Trophoblast cell (in vitro differentiated cells and primary cell): ENCODE data around the gene SEC61B.

Experiments
- DNase-seq, 2 donors: peaks; one replicate each; pipeline ENCODE4 v3.0.0-alpha.2; 2016
- H2AFZ ChIP-seq: 2 replicates; pipeline ENCODE4 v1.6.1; 2013; ENCODE audit warnings: low read length, moderate library complexity, mild to moderate bottlenecking; ENCODE audit not compliant: insufficient read depth, poor library complexity
- H2AK5ac ChIP-seq: 2 replicates; pipeline ENCODE4 v1.6.1; 2013; ENCODE audit warnings: mild to moderate bottlenecking, low read length
- H2BK120ac ChIP-seq: 2 replicates; pipeline ENCODE4 v1.6.1; 2013; ENCODE audit warnings: low read length, mild to moderate bottlenecking, moderate library complexity; ENCODE audit not compliant: insufficient read depth, poor library complexity
- H2BK12ac ChIP-seq: 2 replicates; pipeline ENCODE4 v1.6.1; 2013; ENCODE audit warnings: mild to moderate bottlenecking, low read length, moderate library complexity
- H2BK5ac ChIP-seq: 2 replicates; pipeline ENCODE4 v1.6.1; 2013; ENCODE audit warnings: low read length, low read depth, moderate library complexity, mild to moderate bottlenecking; ENCODE audit not compliant: poor library complexity
- H3K14ac ChIP-seq: 2 replicates; pipeline ENCODE4 v1.6.1; 2013; ENCODE audit warnings: mild to moderate bottlenecking, low read length
- H3K18ac ChIP-seq: 2 replicates; pipeline ENCODE4 v1.6.1; 2013; ENCODE audit warnings: mild to moderate bottlenecking, low read length
- H3K23ac ChIP-seq: 2 replicates; pipeline ENCODE4 v1.6.1; 2013; ENCODE audit warnings: low read length
- H3K27ac ChIP-seq: 2 replicates; pipeline ENCODE4 v1.5.1; 2013; ENCODE audit warnings: low read depth, mild to moderate bottlenecking, inconsistent platforms, low read length, moderate library complexity
- H3K27me3 ChIP-seq: 2 replicates; pipeline ENCODE4 v1.6.1; 2013; ENCODE audit warnings: inconsistent platforms, mild to moderate bottlenecking, low read length, moderate library complexity; ENCODE audit not compliant: insufficient read depth
- H3K36me3 ChIP-seq, 2 experiments: 1 replicate in 1 of 2; 2 replicates in 1 of 2; pipeline ENCODE4 v1.6.1; 2013; ENCODE audit warnings: low read length in 2 of 2, mild to moderate bottlenecking in 2 of 2, moderate library complexity in 1 of 2; ENCODE audit not compliant: insufficient read depth in 2 of 2, control insufficient read depth in 1 of 2
- H3K4ac ChIP-seq: 2 replicates; pipeline ENCODE4 v1.6.1; 2013; ENCODE audit warnings: low read depth, mild to moderate bottlenecking, low read length, moderate library complexity
- H3K4me1 ChIP-seq, 2 experiments: 1 replicate in 1 of 2; 2 replicates in 1 of 2; pipeline ENCODE4 v1.6.1; 2013; ENCODE audit warnings: low read length in 2 of 2, mild to moderate bottlenecking in 2 of 2, moderate library complexity in 1 of 2; ENCODE audit not compliant: insufficient read depth in 2 of 2, control insufficient read depth in 1 of 2
- H3K4me2 ChIP-seq: 2 replicates; pipeline ENCODE4 v1.6.1; 2013; ENCODE audit warnings: inconsistent platforms, mild to moderate bottlenecking, low read length, moderate library complexity
- H3K4me3 ChIP-seq: 2 replicates; pipeline ENCODE4 v1.5.1; 2013; ENCODE audit warnings: mild to moderate bottlenecking, low read depth, low read length, inconsistent platforms
- H3K79me1 ChIP-seq: one replicate; pipeline ENCODE4 v1.6.1; 2013; ENCODE audit warnings: low read length
- H3K79me2 ChIP-seq: 2 replicates; pipeline ENCODE4 v1.6.1; 2013; ENCODE audit warnings: low read length, mild to moderate bottlenecking; ENCODE audit not compliant: control insufficient read depth, insufficient read depth, poor library complexity
- H3K9ac ChIP-seq: 2 replicates; pipeline ENCODE4 v1.6.1; 2013; ENCODE audit warnings: mild to moderate bottlenecking, low read length
- H3K9me3 ChIP-seq: 2 replicates; pipeline ENCODE4 v1.6.1; 2013; ENCODE audit warnings: low read depth, mild to moderate bottlenecking, control low read depth, inconsistent platforms, low read length; ENCODE audit not compliant: insufficient read depth
- H4K12ac ChIP-seq: 2 replicates; pipeline ENCODE4 v1.6.1; 2013; ENCODE audit warnings: low read depth, mild to moderate bottlenecking, low read length, moderate library complexity
- H4K8ac ChIP-seq: 2 replicates; pipeline ENCODE4 v1.6.1; 2013; ENCODE audit warnings: low read depth, mild to moderate bottlenecking, low read length, moderate library complexity
- H4K91ac ChIP-seq: one replicate; pipeline ENCODE4 v1.6.1; 2013; ENCODE audit warnings: low read depth, mild to moderate bottlenecking, low read length, moderate library complexity
- WGBS: extraction: QIAGEN DNeasy Blood & Tissue Kit; methylation state at CpG from one replicate; pipeline ENCODE4 v1.1.7; 2013; ENCODE audit warnings: missing lambda C conversion rate; ENCODE audit not compliant: insufficient read length, insufficient coverage; ENCODE audit errors: extremely low coverage; 5-methylcytosine and 5-hydroxymethylcytosine counted together

Gene SEC61B

GRCh38 chr9:99187311-99187710 lies 34.8 kb upstream of the SEC61B start:
- Histone ChIP-seq H3K14ac (no peak overlapping the region), H4K12ac (no peak overlapping the region), H2AFZ (no peak overlapping the region), H3K4me1 (no peaks in the 10 kb centered on the region), H2AK5ac (no peak overlapping the region), H3K4ac (no peak overlapping the region), H2BK12ac (no peak overlapping the region), H3K9ac (no peak overlapping the region), H2BK5ac (no peak overlapping the region), H3K79me1 (no peaks in the 10 kb centered on the region), H3K18ac (no peak overlapping the region), H3K4me3 (no peak overlapping the region), H4K8ac (no peak overlapping the region), H3K4me2 (no peak overlapping the region), H3K23ac (no peak overlapping the region), H4K91ac (no peak overlapping the region), H2BK120ac (no peak overlapping the region), H3K79me2 (no peaks in the 10 kb centered on the region), H3K36me3 (no peaks in the 10 kb centered on the region), H3K9me3 (no peaks in the 10 kb centered on the region), H3K27me3 (no peaks in the 10 kb centered on the region), H3K27ac (no peak overlapping the region)
- no peak for DNase-seq
- no CpG with 5 or more reads among the region's 4 CpGs for WGBS

- H3K27me3 ChIP-seq: no peaks in the 10 kb centered on the region
- H3K4me3 ChIP-seq: no peak overlapping the region
- H3K4me2 ChIP-seq: no peak overlapping the region
- no peak overlapping the region for H3K23ac ChIP-seq
- no peak overlapping the region for H2BK12ac ChIP-seq
- DNase-seq: no peak
- H4K8ac ChIP-seq: no peak overlapping the region
- H2AK5ac ChIP-seq: no peak overlapping the region
- H4K91ac ChIP-seq: no peak overlapping the region
- no peak overlapping the region for H3K9ac ChIP-seq
- H2BK120ac ChIP-seq: no peak overlapping the region
- no peak overlapping the region for H2BK5ac ChIP-seq
- no peak overlapping the region for H2AFZ ChIP-seq
- H3K4me1 ChIP-seq: no peaks in the 10 kb centered on the region
- H3K79me1 ChIP-seq: no peaks in the 10 kb centered on the region
- no peaks in the 10 kb centered on the region for H3K9me3 ChIP-seq
- no peak overlapping the region for H3K18ac ChIP-seq
- H4K12ac ChIP-seq: no peak overlapping the region
- no peaks in the 10 kb centered on the region for H3K36me3 ChIP-seq
- H3K4ac ChIP-seq: no peak overlapping the region
- no peaks in the 10 kb centered on the region for H3K79me2 ChIP-seq
- no peak overlapping the region for H3K14ac ChIP-seq
- H3K27ac ChIP-seq: no peak overlapping the region
- no CpG with 5 or more reads among the region's 2 CpGs for WGBS
Observed at GRCh38 chr9:99189186-99189585, 32.9 kb upstream of the SEC61B start.

GRCh38 chr9:99189887-99190596 lies 32.0 kb upstream of the SEC61B start:
- no peak overlapping the region for H2AK5ac ChIP-seq
- WGBS: no CpG with 5 or more reads among the region's 8 CpGs
- H3K27me3 ChIP-seq: no peaks in the 10 kb centered on the region

GRCh38 chr9:99190597-99191283 lies 31.3 kb upstream of the SEC61B start:
- WGBS: no CpG with 5 or more reads among the region's 3 CpGs
- H3K23ac ChIP-seq: no peak overlapping the region
- H3K4me1 ChIP-seq: no peaks in the 10 kb centered on the region

More at GRCh38 chr9:99189887-99190596, 32.0 kb upstream of the SEC61B start:
- H3K23ac ChIP-seq: no peak overlapping the region
- H3K4me3 ChIP-seq: no peak overlapping the region
- no peak for DNase-seq
- no peaks in the 10 kb centered on the region for H3K9me3 ChIP-seq
- no peak overlapping the region for H3K14ac ChIP-seq
- H4K8ac ChIP-seq: no peak overlapping the region
- no peak overlapping the region for H4K91ac ChIP-seq
- no peaks in the 10 kb centered on the region for H3K36me3 ChIP-seq
- H3K27ac ChIP-seq: no peak overlapping the region
- no peaks in the 10 kb centered on the region for H3K4me1 ChIP-seq
- no peak overlapping the region for H3K18ac ChIP-seq
- no peak overlapping the region for H2BK12ac ChIP-seq
- H3K79me1 ChIP-seq: no peaks in the 10 kb centered on the region
- no peak overlapping the region for H3K9ac ChIP-seq
- no peak overlapping the region for H2BK5ac ChIP-seq
- no peak overlapping the region for H2BK120ac ChIP-seq
- no peaks in the 10 kb centered on the region for H3K79me2 ChIP-seq
- no peak overlapping the region for H2AFZ ChIP-seq
- no peak overlapping the region for H3K4ac ChIP-seq
- no peak overlapping the region for H3K4me2 ChIP-seq
- no peak overlapping the region for H4K12ac ChIP-seq

More at GRCh38 chr9:99190597-99191283, 31.3 kb upstream of the SEC61B start:
- Histone ChIP-seq H2AK5ac (no peak overlapping the region), H3K79me1 (no peaks in the 10 kb centered on the region), H3K27ac (no peak overlapping the region), H4K8ac (no peak overlapping the region), H4K91ac (no peak overlapping the region), H3K9me3 (no peaks in the 10 kb centered on the region), H2AFZ (no peak overlapping the region), H3K27me3 (no peaks in the 10 kb centered on the region), H3K36me3 (no peaks in the 10 kb centered on the region), H2BK120ac (no peak overlapping the region), H3K18ac (no peak overlapping the region), H3K4me3 (no peak overlapping the region), H3K4me2 (no peak overlapping the region), H3K14ac (no peak overlapping the region), H3K79me2 (no peaks in the 10 kb centered on the region), H3K4ac (no peak overlapping the region), H2BK5ac (no peak overlapping the region), H4K12ac (no peak overlapping the region), H3K9ac (no peak overlapping the region), H2BK12ac (no peak overlapping the region)
- DNase-seq: no peak
